ENCODE measurements around the gene ELK4. TPM values are rescaled to one million over a fixed set of nuclear protein-coding genes. Genes with fewer than 3 reads are reported as not detected.

The ELK4 gene
- total and polyA plus RNA-seq, 2 donors (not counting 3 experiments of a cell fraction or from before 2014, with no cell fraction given), result 8.7 to 107 TPM

- no peak for TF ChIP-seq MYC (IDR thresholded peaks at IDR 0.05; ENCODE audit: low read depth, low read length)
- TF ChIP-seq FOS (IDR thresholded peaks at IDR 0.05; ENCODE audit: borderline replicate concordance, insufficient read depth, low read length), result no peak
- TF ChIP-seq POLR2AphosphoS5 (IDR thresholded peaks at IDR 0.05; ENCODE audit: insufficient read depth, low read depth, low read length), result no peak
- TF ChIP-seq GATA2 (IDR thresholded peaks at IDR 0.05; ENCODE audit: insufficient read depth, insufficient read length, low read depth, low read length), result no peak
- no peak for TF ChIP-seq POLR2A (IDR thresholded peaks at IDR 0.05; ENCODE audit: low read depth, low read length)
- TF ChIP-seq JUN (IDR thresholded peaks at IDR 0.05; ENCODE audit: borderline replicate concordance, insufficient read depth, insufficient read length, low read depth), result no peak
- no peak for TF ChIP-seq CTCF (IDR thresholded peaks at IDR 0.05; ENCODE audit: extremely low read depth in 1 of 2, insufficient read depth in 1 of 2, low read depth in 1 of 2, low read length in 2 of 2)
- no peak for TF ChIP-seq EZH2 (IDR thresholded peaks at IDR 0.05; ENCODE audit: borderline replicate concordance, low read depth, low read length, severe bottlenecking)
- no peak for TF ChIP-seq MAX (IDR thresholded peaks at IDR 0.05; ENCODE audit: insufficient read depth, insufficient read length)
- dilution Hi-C loops (cut with MboI; ENCODE audit: extremely low pct_ligation_motif_present, low sequenced_read_pairs), result no loop called here
- Histone ChIP-seq H3K9ac (replicated peaks; ENCODE audit: extremely low read depth, insufficient read depth, low read length) (no peak overlapping the region), H3K9me3 (replicated peaks; ENCODE audit: control insufficient read depth, insufficient read depth, low read length) (no peaks in the 10 kb centered on the region), H3K4me1 (ENCODE audit: control insufficient read depth, extremely low read depth, insufficient read depth, low read length) (peaks cover 50% of the 10 kb centered on the region), H3K9me1 (replicated peaks; ENCODE audit: control insufficient read depth, extremely low read depth, insufficient read depth, low read length) (no peaks in the 10 kb centered on the region), H3K27ac (ENCODE audit: insufficient read depth, low read depth, low read length) (peak overlapping the region; percentile 49), H3K4me2 (ENCODE audit: insufficient read depth, low read length) (peak overlapping the region; percentile 39), H3K4me3 (replicated peaks in 1 of 3; ENCODE audit: insufficient read depth in 1 of 3, low read depth in 1 of 3, low read length in 3 of 3) (no peak overlapping the region), H4K20me1 (replicated peaks; ENCODE audit: control insufficient read depth, extremely low read depth, insufficient read depth, low read length) (no peaks in the 10 kb centered on the region), H3K36me3 (ENCODE audit: control insufficient read depth in 2 of 2, extremely low read depth in 1 of 2, insufficient read depth in 2 of 2, low read length in 2 of 2) (peaks cover 2 to 5% of the 10 kb centered on the region in 2 experiments), H3K79me2 (ENCODE audit: control insufficient read depth, insufficient read depth, low read length) (peaks cover 6% of the 10 kb centered on the region), H3K27me3 (ENCODE audit: control insufficient read depth in 2 of 2, insufficient read depth in 2 of 2, low read length in 2 of 2) (no peaks in the 10 kb centered on the region), H2AFZ (ENCODE audit: low read depth, low read length) (no peak overlapping the region)
- FAIRE-seq, result peak; percentile 50
- ChIA-PET CTCF (interaction anchor here (1.2 to 17.5 kb wide), 3 partner anchors 45 to 312 kb away, joined by 3 to 908 read pairs (median 9); no protein-coding TSS in a partner anchor), POLR2A (no interaction called here)
- BruUV-seq (replicated peaks), result no TSS peak
- intact Hi-C loops (cut with micrococcal nuclease), result loop anchor here (1.0 kb wide), 1 partner anchor 14 kb away; no protein-coding TSS in a partner anchor
- DNase-seq (ENCODE audit: low read depth, low spot score), result no peak
These were observed 33.6 kb upstream of the ELK4 start for GRCh38 chr1:205665201-205666045.
